B cell (primary cell): Measurements from ENCODE around the gene FAM83B. TPM values are rescaled to one million over a fixed set of nuclear protein-coding genes. Genes with fewer than 3 reads are reported as not detected.

Source experiments
- ATAC-seq: fragments of 200-7000 bp; cut with Tn5 transposase; one replicate; pipeline ENCODE4 v1.10.0; 2021; ENCODE audit warnings: low read depth, mild to moderate bottlenecking, moderate number of reproducible peaks, moderate library complexity
- CTCF ChIA-PET: fragments of 350-600 bp; sonication (Branson Sonifier 250); formaldehyde crosslinking; loops from one replicate; lab custom pipeline; 2021; ENCODE audit warnings: antibody characterized with exemption, inconsistent platforms; lab: Charles Lee
- POLR2A ChIA-PET: fragments of 350-600 bp; sonication (Branson Sonifier 250); formaldehyde crosslinking; loops from one replicate; lab custom pipeline; 2021; ENCODE audit warnings: antibody characterized with exemption; lab: Charles Lee
- DNase-seq: peaks from one replicate; pipeline ENCODE4 v3.0.0; 2013
- H2AFZ ChIP-seq: 2 replicates; pipeline ENCODE4 v1.6.1; 2012; ENCODE audit warnings: mild to moderate bottlenecking, low read depth, low read length; ENCODE audit not compliant: insufficient read depth, poor library complexity, severe bottlenecking
- H3K27ac ChIP-seq, 2 donors: 1 replicate in 1 of 2; 2 replicates in 1 of 2; pipeline ENCODE4 v1.5.1; 2012 to 2013; ENCODE audit warnings: low read length in 2 of 2, mild to moderate bottlenecking in 2 of 2, moderate library complexity in 1 of 2
- H3K27me3 ChIP-seq, 4 experiments: fragments of 200-600 bp in 1 of 4; sonication (generic) in 1 of 4; replicated peaks in 1 of 4; 1 replicate in 2 of 4; 2 replicates in 2 of 4; pipeline versions ENCODE4 v1.6.1 to v1.7.0; 2013 to 2016; ENCODE audit warnings: low read length in 3 of 4, mild to moderate bottlenecking in 2 of 4, mixed read lengths in 1 of 4, moderate library complexity in 1 of 4; ENCODE audit not compliant: insufficient read depth in 4 of 4, control insufficient read depth in 3 of 4; ENCODE audit errors: control extremely low read depth in 1 of 4
- H3K36me3 ChIP-seq, 2 experiments: replicated peaks in 1 of 2; 1 replicate in 1 of 2; 2 replicates in 1 of 2; pipeline versions ENCODE4 v1.6.1 to v1.7.1; 2013; ENCODE audit warnings: low read length in 1 of 2; ENCODE audit not compliant: insufficient read depth in 2 of 2, control insufficient read depth in 1 of 2; ENCODE audit errors: control extremely low read depth in 1 of 2, extremely low read depth in 1 of 2
- H3K4me1 ChIP-seq, 2 donors: fragments of 200-600 bp in 1 of 2; sonication (generic) in 1 of 2; 1 replicate in 1 of 2; 2 replicates in 1 of 2; pipeline versions ENCODE4 v1.5.1 to v1.6.1; 2013 to 2017; ENCODE audit warnings: low read length in 2 of 2; ENCODE audit not compliant: control insufficient read depth in 2 of 2, insufficient read depth in 2 of 2
- H3K4me2 ChIP-seq: replicated peaks from 2 replicates; pipeline ENCODE3; 2012; ENCODE audit warnings: mild to moderate bottlenecking, low read depth, low read length; ENCODE audit not compliant: poor library complexity, severe bottlenecking
- H3K4me3 ChIP-seq, 5 experiments: fragments of 200-600 bp in 1 of 5; sonication (generic) in 1 of 5; 1 replicate in 3 of 5; 2 replicates in 2 of 5; pipeline versions ENCODE4 v1.5.1 to v1.7.0; 2011 to 2016; ENCODE audit warnings: low read length in 4 of 5, mild to moderate bottlenecking in 4 of 5, low read depth in 2 of 5, control low read depth in 1 of 5, moderate library complexity in 1 of 5; ENCODE audit not compliant: insufficient read depth in 1 of 5; ENCODE audit errors: control extremely low read depth in 1 of 5, extremely low read depth in 1 of 5
- H3K79me2 ChIP-seq: fragments of 200-600 bp; sonication (generic); one replicate; pipeline ENCODE4 v1.6.0; 2016; ENCODE audit warnings: low read length; ENCODE audit not compliant: control insufficient read depth, insufficient read depth
- H3K9ac ChIP-seq: fragments of 200-600 bp; sonication (generic); 2 replicates; pipeline ENCODE4 v1.6.1; 2017; ENCODE audit warnings: mild to moderate bottlenecking, low read length, moderate library complexity
- H3K9me3 ChIP-seq, 3 donors: one replicate each; pipeline versions ENCODE4 v1.6.1 to v1.7.1; 2013; ENCODE audit warnings: low read length in 2 of 3; ENCODE audit not compliant: control insufficient read depth in 2 of 3, insufficient read depth in 1 of 3; ENCODE audit errors: control extremely low read depth in 1 of 3
- H4K20me1 ChIP-seq: 2 replicates; pipeline ENCODE4 v1.6.0; 2012; ENCODE audit warnings: mild to moderate bottlenecking, low read length; ENCODE audit not compliant: insufficient read depth, control insufficient read depth, poor library complexity, severe bottlenecking
- H3K27ac Mint-ChIP-seq: one replicate; pipeline ENCODE4 v1.8.0; 2021; ENCODE audit warnings: mixed read lengths
- H3K27me3 Mint-ChIP-seq: one replicate; pipeline ENCODE4 v1.8.0; 2021; ENCODE audit warnings: mixed read lengths
- H3K4me1 Mint-ChIP-seq: one replicate; pipeline ENCODE4 v1.8.0; 2021; ENCODE audit warnings: mixed read lengths
- H3K4me3 Mint-ChIP-seq: one replicate; pipeline ENCODE4 v1.8.0; 2021; ENCODE audit warnings: mixed read lengths
- H3K9me3 Mint-ChIP-seq: one replicate; pipeline ENCODE4 v1.8.0; 2022; ENCODE audit warnings: mixed read lengths; ENCODE audit not compliant: insufficient read depth
- EZH2 ChIP-seq: IDR thresholded peaks from 2 replicates; pipeline ENCODE4 v1.6.1; 2012; ENCODE audit warnings: borderline replicate concordance, low read depth, mild to moderate bottlenecking, moderate library complexity, low read length; ENCODE audit not compliant: insufficient read depth, poor library complexity, severe bottlenecking
- WGBS: methylation state at CpG from one replicate; pipeline ENCODE4 v1.1.5; 2013; ENCODE audit warnings: missing lambda C conversion rate; ENCODE audit not compliant: insufficient coverage; 5-methylcytosine and 5-hydroxymethylcytosine counted together
- intact Hi-C: fragments of 100-400 bp; cut with micrococcal nuclease; formaldehyde crosslinking; loops from one replicate; pipeline ENCODE4 v1.10.0; 2022
- polyA plus RNA-seq: library from polyadenylated mRNA; depleted of rRNA; stranded (reverse); fragments of >200 nt; gene quantifications from 2 replicates; pipeline ENCODE4 v1.2.3, GENCODE V29; 2012
- total RNA-seq, 2 donors: library from RNA; stranded (reverse); fragments of 120-200 nt in 1 of 2; gene quantifications; 1 replicate in 1 of 2; 2 replicates in 1 of 2; pipeline versions ENCODE4 v1.2.3 to v1.2.4, GENCODE V29; 2013 to 2022
- TF ChIP-seq, protein P1 (sequence below): fragments of 200-600 bp; IDR thresholded peaks from one replicate; pipeline ENCODE4 v1.8.0; 2022; ENCODE audit warnings: antibody characterized with exemption, mild to moderate bottlenecking

FAM83B gene
- total and polyA plus RNA-seq, 2 donors (not counting 1 experiment from before 2014, with no cell fraction given) = not detected

DNA sequence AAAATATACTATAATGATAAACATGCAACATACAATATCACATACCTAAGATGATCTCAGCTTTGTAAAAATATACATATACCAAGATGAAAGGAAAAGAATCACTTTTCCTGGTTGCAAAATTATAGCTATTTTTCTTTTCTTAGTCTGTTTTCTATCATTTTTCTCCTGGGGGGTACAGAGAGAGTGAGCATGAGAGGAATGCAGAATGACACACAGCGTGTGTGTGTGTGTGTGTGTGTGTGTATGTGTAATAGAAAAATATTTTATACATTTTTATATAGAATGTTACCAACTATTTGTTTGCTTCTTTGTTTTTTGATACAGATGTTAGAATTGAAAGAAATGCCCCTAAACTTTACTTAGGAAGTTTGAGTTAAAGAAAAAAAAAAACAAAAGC, 64.3 kb downstream of the FAM83B start:
- no peaks in the 10 kb centered on the region for H4K20me1 ChIP-seq
- no peaks in the 10 kb centered on the region for H3K27me3 ChIP-seq
- DNase-seq (no peak), ATAC-seq (no peak)
- Mint-ChIP-seq H3K27ac (no peak overlapping the region), H3K9me3 (no peaks in the 10 kb centered on the region), H3K27me3 (no peaks in the 10 kb centered on the region), H3K4me3 (no peak overlapping the region), H3K4me1 (no peaks in the 10 kb centered on the region)
- H3K36me3 ChIP-seq = no peaks in the 10 kb centered on the region
- H3K4me3 ChIP-seq = no peak overlapping the region
- H3K9ac ChIP-seq = no peak overlapping the region
- no CpG with 5 or more reads among the region's 1 CpG for WGBS
- no peak overlapping the region for H3K27ac ChIP-seq
- H3K4me2 ChIP-seq = no peak overlapping the region
- intact Hi-C loops = no loop called here
- H3K79me2 ChIP-seq = no peaks in the 10 kb centered on the region
- H2AFZ ChIP-seq = no peak overlapping the region
- POLR2A ChIA-PET = no interaction called here
- no peak for TF ChIP-seq EZH2
- TF ChIP-seq, protein P1, sequence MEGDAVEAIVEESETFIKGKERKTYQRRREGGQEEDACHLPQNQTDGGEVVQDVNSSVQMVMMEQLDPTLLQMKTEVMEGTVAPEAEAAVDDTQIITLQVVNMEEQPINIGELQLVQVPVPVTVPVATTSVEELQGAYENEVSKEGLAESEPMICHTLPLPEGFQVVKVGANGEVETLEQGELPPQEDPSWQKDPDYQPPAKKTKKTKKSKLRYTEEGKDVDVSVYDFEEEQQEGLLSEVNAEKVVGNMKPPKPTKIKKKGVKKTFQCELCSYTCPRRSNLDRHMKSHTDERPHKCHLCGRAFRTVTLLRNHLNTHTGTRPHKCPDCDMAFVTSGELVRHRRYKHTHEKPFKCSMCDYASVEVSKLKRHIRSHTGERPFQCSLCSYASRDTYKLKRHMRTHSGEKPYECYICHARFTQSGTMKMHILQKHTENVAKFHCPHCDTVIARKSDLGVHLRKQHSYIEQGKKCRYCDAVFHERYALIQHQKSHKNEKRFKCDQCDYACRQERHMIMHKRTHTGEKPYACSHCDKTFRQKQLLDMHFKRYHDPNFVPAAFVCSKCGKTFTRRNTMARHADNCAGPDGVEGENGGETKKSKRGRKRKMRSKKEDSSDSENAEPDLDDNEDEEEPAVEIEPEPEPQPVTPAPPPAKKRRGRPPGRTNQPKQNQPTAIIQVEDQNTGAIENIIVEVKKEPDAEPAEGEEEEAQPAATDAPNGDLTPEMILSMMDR = no peak
- CTCF ChIA-PET = no interaction called here
- no peaks in the 10 kb centered on the region for H3K4me1 ChIP-seq
- H3K9me3 ChIP-seq = no peaks in the 10 kb centered on the region

- Mint-ChIP-seq H3K4me3 (no peak overlapping the region), H3K27ac (no peak overlapping the region), H3K9me3 (no peaks in the 10 kb centered on the region), H3K4me1 (no peaks in the 10 kb centered on the region), H3K27me3 (no peaks in the 10 kb centered on the region)
- Histone ChIP-seq H3K79me2 (no peaks in the 10 kb centered on the region), H3K9me3 (no peaks in the 10 kb centered on the region), H3K27me3 (no peaks in the 10 kb centered on the region), H4K20me1 (no peaks in the 10 kb centered on the region), H3K4me2 (no peak overlapping the region), H3K27ac (no peak overlapping the region), H3K4me1 (no peaks in the 10 kb centered on the region), H3K36me3 (no peaks in the 10 kb centered on the region), H2AFZ (no peak overlapping the region), H3K9ac (no peak overlapping the region), H3K4me3 (no peak overlapping the region)
- intact Hi-C loops = no loop called here
- TF ChIP-seq, protein P1 = no peak
- TF ChIP-seq EZH2 = no peak
- CTCF ChIA-PET = no interaction called here
- DNase-seq (no peak), ATAC-seq (no peak)
- POLR2A ChIA-PET = no interaction called here
- WGBS = no CpG with 5 or more reads among the region's 2 CpGs
Measured at GRCh38 chr6:54913211-54913610, 66.6 kb downstream of the FAM83B start.
